Cardiac muscle cell (in vitro differentiated cells and primary cell): ENCODE results near the gene G0S2. TPM values are rescaled to one million over a fixed set of nuclear protein-coding genes. Genes with fewer than 3 reads are reported as not detected.
A peak's percentile ranks its signal among the peaks of the same experiment; 100 is the strongest.
"Not testable (repeated sequence)": the region's sequence is repeated elsewhere in the genome, so short reads cannot be mapped to it uniquely, and the experiment has no call there.

ENCODE experiments used
- DNase-seq, 2 donors: peaks; one replicate each; pipeline versions ENCODE4 v3.0.0 to v3.0.0-alpha.2; 2010 to 2017; ENCODE audit warnings: low read depth in 1 of 2, low spot score in 1 of 2
- H3K27ac ChIP-seq: fragments of 200-600 bp; sonication (generic); 2 replicates; pipeline ENCODE4 v1.5.1; 2016
- H3K27me3 ChIP-seq: fragments of 200-600 bp; sonication (generic); 2 replicates; pipeline ENCODE4 v1.6.0; 2016; ENCODE audit warnings: control low read depth
- H3K36me3 ChIP-seq: fragments of 200-600 bp; sonication (generic); 2 replicates; pipeline ENCODE4 v1.5.1; 2016; ENCODE audit warnings: control low read depth
- H3K4me1 ChIP-seq: fragments of 200-600 bp; sonication (generic); 2 replicates; pipeline ENCODE4 v1.8.1; 2017; ENCODE audit warnings: low read depth, mild to moderate bottlenecking, mixed run types
- H3K4me3 ChIP-seq: fragments of 200-600 bp; sonication (generic); 2 replicates; pipeline ENCODE4 v1.5.1; 2016; ENCODE audit warnings: mild to moderate bottlenecking
- H3K9me3 ChIP-seq: fragments of 200-600 bp; sonication (generic); 2 replicates; pipeline ENCODE4 v1.5.1; 2017; ENCODE audit warnings: low read depth, mild to moderate bottlenecking, control low read depth
- polyA plus RNA-seq: library from polyadenylated mRNA; unstranded; fragments of >200 nt; fragmentation: Nextera tagmentation; extraction: Ambion mirVana; gene quantifications from 2 replicates; pipeline ENCODE4 v1.2.1, GENCODE V29; 2016
- total RNA-seq: library from RNA; depleted of rRNA; stranded (reverse); fragments of >200 nt; gene quantifications from 2 replicates; pipeline ENCODE4 v1.2.3, GENCODE V29; 2016
- TF ChIP-seq, protein P1 (sequence below): IDR thresholded peaks from 2 replicates; pipeline ENCODE4 v1.5.1; 2012; ENCODE audit warnings: low read depth, mild to moderate bottlenecking, low read length

G0S2 gene
- total and polyA plus RNA-seq, 2 experiments from 2014 or later = 40.0 to 73.5 TPM

DNA sequence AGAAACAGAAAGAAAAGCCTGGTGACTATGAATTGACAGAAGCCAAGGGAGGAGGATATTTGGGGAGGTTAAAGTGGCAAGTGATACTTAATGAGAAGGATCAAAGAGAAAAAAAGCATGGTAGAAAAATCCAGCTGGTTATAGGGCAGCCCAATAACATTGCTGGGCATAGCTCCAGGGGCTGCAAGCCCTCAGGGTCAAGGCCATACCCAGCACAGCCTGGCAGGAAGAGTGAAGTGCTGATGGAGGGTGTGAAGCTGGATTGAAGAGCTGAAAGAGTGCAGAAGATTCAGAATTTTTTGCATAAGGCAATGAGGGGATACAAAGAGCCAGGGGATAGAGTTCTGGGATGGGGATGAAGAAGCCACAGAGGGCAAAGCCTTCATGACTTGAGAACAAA lies 21.5 kb downstream of the G0S2 start:
- no peak overlapping the region for H3K27ac ChIP-seq
- no peaks in the 10 kb centered on the region for H3K9me3 ChIP-seq
- TF ChIP-seq, protein P1, sequence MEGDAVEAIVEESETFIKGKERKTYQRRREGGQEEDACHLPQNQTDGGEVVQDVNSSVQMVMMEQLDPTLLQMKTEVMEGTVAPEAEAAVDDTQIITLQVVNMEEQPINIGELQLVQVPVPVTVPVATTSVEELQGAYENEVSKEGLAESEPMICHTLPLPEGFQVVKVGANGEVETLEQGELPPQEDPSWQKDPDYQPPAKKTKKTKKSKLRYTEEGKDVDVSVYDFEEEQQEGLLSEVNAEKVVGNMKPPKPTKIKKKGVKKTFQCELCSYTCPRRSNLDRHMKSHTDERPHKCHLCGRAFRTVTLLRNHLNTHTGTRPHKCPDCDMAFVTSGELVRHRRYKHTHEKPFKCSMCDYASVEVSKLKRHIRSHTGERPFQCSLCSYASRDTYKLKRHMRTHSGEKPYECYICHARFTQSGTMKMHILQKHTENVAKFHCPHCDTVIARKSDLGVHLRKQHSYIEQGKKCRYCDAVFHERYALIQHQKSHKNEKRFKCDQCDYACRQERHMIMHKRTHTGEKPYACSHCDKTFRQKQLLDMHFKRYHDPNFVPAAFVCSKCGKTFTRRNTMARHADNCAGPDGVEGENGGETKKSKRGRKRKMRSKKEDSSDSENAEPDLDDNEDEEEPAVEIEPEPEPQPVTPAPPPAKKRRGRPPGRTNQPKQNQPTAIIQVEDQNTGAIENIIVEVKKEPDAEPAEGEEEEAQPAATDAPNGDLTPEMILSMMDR = no peak
- no peaks in the 10 kb centered on the region for H3K36me3 ChIP-seq
- H3K27me3 ChIP-seq = peaks cover 29% of the 10 kb centered on the region
- H3K4me3 ChIP-seq = no peak overlapping the region
- H3K4me1 ChIP-seq = no peaks in the 10 kb centered on the region
- DNase-seq = no peak

DNA sequence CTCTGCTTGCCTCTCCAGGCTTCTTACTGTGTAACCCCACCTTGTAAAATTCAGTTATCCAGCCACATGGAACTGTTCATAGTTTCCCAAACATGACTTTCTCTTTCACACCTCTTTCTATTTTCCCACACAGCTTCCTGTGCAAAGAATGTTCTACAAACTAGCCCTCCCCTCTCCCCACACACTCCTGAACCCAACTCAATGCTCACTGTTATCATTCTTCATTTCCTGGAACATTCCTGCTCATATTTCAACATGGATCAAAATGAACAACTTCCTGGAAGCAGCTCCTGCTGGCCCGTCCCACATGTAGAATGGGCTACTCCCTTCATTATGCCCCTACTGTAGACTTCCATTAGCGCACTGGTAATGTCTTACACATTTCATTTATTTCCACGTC lies 21.9 kb downstream of the G0S2 start:
- Histone ChIP-seq H3K27ac (no peak overlapping the region), H3K36me3 (no peaks in the 10 kb centered on the region), H3K9me3 (no peaks in the 10 kb centered on the region), H3K27me3 (peaks cover 29% of the 10 kb centered on the region), H3K4me3 (no peak overlapping the region), H3K4me1 (no peaks in the 10 kb centered on the region)
- TF ChIP-seq, protein P1 = no peak
- peak in 1 of 2 donors; percentile 89 for DNase-seq

DNA sequence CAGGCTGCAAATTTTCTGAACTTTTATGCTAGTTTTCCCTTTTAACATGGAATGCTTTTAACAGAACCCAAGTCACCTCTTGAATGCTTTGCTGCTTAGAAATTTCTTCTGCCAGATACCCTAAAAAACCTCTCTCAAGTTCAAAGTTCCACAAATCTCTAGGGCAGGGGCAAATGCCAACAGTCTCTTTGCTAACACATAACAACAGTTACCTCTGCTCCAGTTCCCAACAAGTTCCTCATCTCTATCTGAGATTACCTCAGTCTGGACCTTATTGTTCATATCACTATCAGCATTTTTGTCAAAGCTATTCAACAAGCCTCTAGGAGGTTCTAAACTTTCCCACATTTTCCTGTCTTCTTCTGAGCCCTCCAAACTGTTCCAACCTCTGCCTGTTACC lies 25.5 kb downstream of the G0S2 start:
- not testable (repeated sequence) for H3K4me1 ChIP-seq, DNase-seq, H3K4me3 ChIP-seq, H3K27ac ChIP-seq, H3K9me3 ChIP-seq, H3K36me3 ChIP-seq, H3K27me3 ChIP-seq

DNA sequence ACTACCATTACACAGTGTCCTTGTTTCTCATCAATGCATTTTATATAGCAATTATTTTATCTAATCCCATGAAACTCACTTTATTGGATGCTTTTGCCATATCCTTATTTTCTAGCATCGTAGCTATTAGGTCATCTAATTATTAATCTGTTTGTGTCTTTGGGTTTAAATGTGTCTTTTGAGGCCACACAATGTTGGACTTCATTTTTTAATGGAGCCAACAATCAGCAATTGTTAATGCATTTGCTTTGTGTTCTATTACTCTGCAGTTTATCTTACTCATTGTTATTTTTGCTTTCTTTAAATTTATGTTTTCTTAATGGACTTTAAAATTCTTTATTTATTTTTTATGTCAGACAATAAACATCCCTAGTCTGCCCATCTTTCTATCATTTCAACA lies 27.6 kb downstream of the G0S2 start:
- Histone ChIP-seq H3K27me3 (no peaks in the 10 kb centered on the region), H3K27ac (no peak overlapping the region), H3K9me3 (no peaks in the 10 kb centered on the region), H3K36me3 (no peaks in the 10 kb centered on the region), H3K4me3 (no peak overlapping the region), H3K4me1 (peaks cover 8% of the 10 kb centered on the region)
- no peak for DNase-seq
- TF ChIP-seq, protein P1 = no peak

DNA sequence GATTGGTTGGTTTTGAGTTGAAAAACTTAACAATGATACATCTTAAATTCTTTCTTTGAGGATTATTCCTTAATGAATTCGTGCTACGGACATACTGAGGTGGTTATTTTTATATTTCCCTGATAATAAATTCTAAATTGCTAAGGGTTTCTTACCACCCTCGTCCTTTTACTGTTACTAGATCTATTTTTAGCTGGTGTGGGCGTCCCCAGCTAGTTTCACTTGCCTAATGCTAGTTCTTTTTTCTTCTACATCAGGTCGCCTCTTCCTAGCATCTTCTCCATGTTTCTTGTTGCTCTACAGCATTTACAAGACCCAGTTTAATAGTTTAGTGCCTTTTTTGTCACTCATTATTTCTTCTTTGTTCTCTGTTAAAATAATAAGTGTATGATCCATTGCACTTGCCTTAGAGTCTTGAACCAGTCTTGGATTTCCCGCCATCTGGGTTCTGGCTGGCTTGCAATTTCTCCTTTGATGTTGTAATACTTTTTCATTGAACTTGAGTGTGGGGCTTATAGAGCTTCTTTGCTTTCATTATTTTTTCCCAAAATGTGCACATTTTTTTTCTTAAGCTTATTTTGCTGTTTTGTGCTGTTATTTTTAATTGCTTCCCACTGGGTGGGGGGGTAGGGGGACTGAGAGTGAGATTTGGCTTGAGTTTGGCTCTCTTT lies 28.8 kb downstream of the G0S2 start:
- no peaks in the 10 kb centered on the region for H3K9me3 ChIP-seq
- no peaks in the 10 kb centered on the region for H3K27me3 ChIP-seq
- H3K27ac ChIP-seq = no peak overlapping the region
- peak in 1 of 2 donors; percentile 20 for DNase-seq
- TF ChIP-seq, protein P1 = no peak
- no peaks in the 10 kb centered on the region for H3K36me3 ChIP-seq
- H3K4me3 ChIP-seq = no peak overlapping the region
- peaks cover 8% of the 10 kb centered on the region for H3K4me1 ChIP-seq

DNA sequence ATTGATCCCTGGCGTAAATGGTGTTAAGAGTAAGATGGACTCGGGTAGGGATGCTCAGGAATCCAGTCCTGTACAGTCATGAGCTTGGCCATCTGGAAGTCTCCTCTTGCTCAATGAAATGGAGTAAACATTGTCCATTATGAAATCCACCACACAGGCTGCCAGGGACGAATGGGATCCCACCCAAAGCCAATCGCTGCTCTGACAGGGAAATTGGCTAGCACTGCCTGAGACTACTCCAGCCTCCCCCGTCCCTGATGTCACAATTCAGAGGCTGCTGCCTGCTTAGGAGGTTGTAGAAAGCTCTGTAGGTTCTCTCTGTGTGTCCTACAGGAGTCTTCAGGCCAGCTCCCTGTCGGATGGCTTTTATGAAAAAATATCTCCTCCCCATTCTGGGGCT lies 29.4 kb downstream of the G0S2 start, which contains the start of gene HSD11B1:
HSD11B1 (plus strand) TSS at position 263 of the 400 bp plus-strand sequence; CDS start at position 360, 97 bp downstream.
- H3K4me1 ChIP-seq = peaks cover 8% of the 10 kb centered on the region
- TF ChIP-seq, protein P1 = no peak
- no peak within 1 kb of the TSS for H3K27ac ChIP-seq
- H3K9me3 ChIP-seq = no peaks in the 10 kb centered on the region
- peak in 1 of 2 donors; percentile 98 for DNase-seq
- no peaks in the 10 kb centered on the region for H3K27me3 ChIP-seq
- no peak within 1 kb of the TSS for H3K4me3 ChIP-seq
- H3K36me3 ChIP-seq = no peaks in the 10 kb centered on the region
